ENCODE data around the gene GALR3.

DNA sequence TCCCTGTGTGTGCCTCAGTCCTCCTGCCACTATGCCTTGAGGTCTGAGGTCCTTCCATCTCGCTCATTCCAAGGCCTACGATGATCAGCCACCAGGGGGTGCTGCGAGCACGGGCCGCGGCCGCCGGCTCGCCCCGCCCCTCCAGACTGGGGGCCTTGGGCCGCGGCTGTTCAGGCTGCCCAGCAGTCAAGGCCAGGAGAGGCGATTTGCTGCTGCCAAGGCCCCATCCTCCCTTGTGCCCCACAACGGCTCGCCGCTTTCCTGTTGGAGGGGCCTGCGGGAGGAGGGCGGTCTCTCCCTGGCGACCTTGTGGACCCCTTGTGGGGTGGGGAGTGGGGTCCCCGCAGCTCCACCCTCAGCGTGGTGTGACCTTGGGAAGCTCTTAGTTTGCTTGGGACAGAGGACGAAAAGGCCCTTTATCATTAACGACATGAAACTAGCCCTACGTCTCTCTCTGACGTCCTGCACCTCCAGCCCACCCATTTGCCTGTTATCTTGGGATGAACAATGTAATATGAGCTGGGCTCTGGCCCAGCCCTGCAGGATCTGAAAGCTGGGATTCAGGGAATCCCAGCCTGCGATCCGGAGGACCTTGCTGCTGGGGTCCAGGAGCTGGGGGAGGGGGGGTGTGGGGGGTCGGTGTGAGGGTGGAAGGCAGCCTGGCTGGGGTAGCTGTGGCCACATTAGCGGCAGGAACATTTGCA lies 5.3 kb upstream of the GALR3 start:
- TF ChIP-seq, protein P1, sequence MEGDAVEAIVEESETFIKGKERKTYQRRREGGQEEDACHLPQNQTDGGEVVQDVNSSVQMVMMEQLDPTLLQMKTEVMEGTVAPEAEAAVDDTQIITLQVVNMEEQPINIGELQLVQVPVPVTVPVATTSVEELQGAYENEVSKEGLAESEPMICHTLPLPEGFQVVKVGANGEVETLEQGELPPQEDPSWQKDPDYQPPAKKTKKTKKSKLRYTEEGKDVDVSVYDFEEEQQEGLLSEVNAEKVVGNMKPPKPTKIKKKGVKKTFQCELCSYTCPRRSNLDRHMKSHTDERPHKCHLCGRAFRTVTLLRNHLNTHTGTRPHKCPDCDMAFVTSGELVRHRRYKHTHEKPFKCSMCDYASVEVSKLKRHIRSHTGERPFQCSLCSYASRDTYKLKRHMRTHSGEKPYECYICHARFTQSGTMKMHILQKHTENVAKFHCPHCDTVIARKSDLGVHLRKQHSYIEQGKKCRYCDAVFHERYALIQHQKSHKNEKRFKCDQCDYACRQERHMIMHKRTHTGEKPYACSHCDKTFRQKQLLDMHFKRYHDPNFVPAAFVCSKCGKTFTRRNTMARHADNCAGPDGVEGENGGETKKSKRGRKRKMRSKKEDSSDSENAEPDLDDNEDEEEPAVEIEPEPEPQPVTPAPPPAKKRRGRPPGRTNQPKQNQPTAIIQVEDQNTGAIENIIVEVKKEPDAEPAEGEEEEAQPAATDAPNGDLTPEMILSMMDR (IDR thresholded peaks at IDR 0.05): peak; percentile 86 to 97 (median 95)
- TF ChIP-seq POLR2A (IDR thresholded peaks at IDR 0.05) (no peak), POLR2AphosphoS5 (IDR thresholded peaks at IDR 0.05) (peak; percentile 80)
